CD4-positive, alpha-beta T cell (primary cell): ENCODE data around the gene TROAP. TPM values are rescaled to one million over a fixed set of nuclear protein-coding genes. Genes with fewer than 3 reads are reported as not detected.
A peak's percentile ranks its signal among the peaks of the same experiment; 100 is the strongest.

ENCODE experiments used
- ATAC-seq: fragments of 200-7000 bp; cut with Tn5 transposase; one replicate; pipeline ENCODE4 v1.10.0; 2022; ENCODE audit warnings: mild to moderate bottlenecking; ENCODE audit not compliant: poor library complexity
- CTCF ChIA-PET: fragments of 350-600 bp; sonication (Branson Sonifier 250); formaldehyde crosslinking; loops from one replicate; lab custom pipeline; 2021; ENCODE audit warnings: antibody characterized with exemption, inconsistent platforms; lab: Charles Lee
- POLR2A ChIA-PET: fragments of 350-600 bp; sonication (Branson Sonifier 250); formaldehyde crosslinking; loops from one replicate; lab custom pipeline; 2021; ENCODE audit warnings: antibody characterized with exemption, inconsistent platforms; lab: Charles Lee
- DNase-seq, 14 experiments: peaks; one replicate each; pipeline ENCODE4 v3.0.0-alpha.2; 2013 to 2020; ENCODE audit warnings: mixed read lengths in 2 of 14
- H3K27ac ChIP-seq, 2 donors: one replicate each; pipeline versions ENCODE4 v1.5.1 to v1.7.0; 2013; ENCODE audit warnings: low read length in 2 of 2, low read depth in 1 of 2, mild to moderate bottlenecking in 1 of 2
- H3K27me3 ChIP-seq, 2 experiments: 1 replicate in 1 of 2; 2 replicates in 1 of 2; pipeline versions ENCODE4 v1.6.1 to v1.7.0; 2013; ENCODE audit warnings: low read length in 2 of 2, control low read depth in 1 of 2, mild to moderate bottlenecking in 1 of 2, moderate library complexity in 1 of 2; ENCODE audit not compliant: insufficient read depth in 2 of 2, control insufficient read depth in 1 of 2
- H3K36me3 ChIP-seq: one replicate; pipeline ENCODE4 v1.6.1; 2013; ENCODE audit warnings: low read length, control low read depth; ENCODE audit not compliant: insufficient read depth
- H3K4me1 ChIP-seq: one replicate; pipeline ENCODE4 v1.6.1; 2013; ENCODE audit warnings: low read length, control low read depth; ENCODE audit not compliant: insufficient read depth
- H3K4me3 ChIP-seq: one replicate; pipeline ENCODE4 v1.5.1; 2013; ENCODE audit warnings: mild to moderate bottlenecking, low read length, moderate library complexity
- H3K9me3 ChIP-seq, 2 experiments: 1 replicate in 1 of 2; 2 replicates in 1 of 2; pipeline versions ENCODE4 v1.6.1 to v1.7.0; 2013; ENCODE audit warnings: low read length in 2 of 2, mild to moderate bottlenecking in 2 of 2, control low read depth in 1 of 2, moderate library complexity in 1 of 2; ENCODE audit not compliant: control insufficient read depth in 1 of 2, insufficient read depth in 1 of 2
- H3K27ac Mint-ChIP-seq: one replicate; pipeline ENCODE4 v1.8.0; 2020; ENCODE audit warnings: mixed read lengths
- H3K27me3 Mint-ChIP-seq: one replicate; pipeline ENCODE4 v1.8.0; 2021; ENCODE audit warnings: mixed read lengths
- H3K36me3 Mint-ChIP-seq: one replicate; pipeline ENCODE4 v1.8.0; 2021; ENCODE audit warnings: low read depth, mixed read lengths
- H3K4me1 Mint-ChIP-seq: one replicate; pipeline ENCODE4 v1.8.0; 2021; ENCODE audit warnings: low read depth, mixed read lengths
- H3K4me3 Mint-ChIP-seq: one replicate; pipeline ENCODE4 v1.8.0; 2020; ENCODE audit warnings: mild to moderate bottlenecking, mixed read lengths
- H3K9me3 Mint-ChIP-seq: one replicate; pipeline ENCODE4 v1.8.0; 2020; ENCODE audit warnings: mixed read lengths
- intact Hi-C, 2 experiments: fragments of 100-400 bp; cut with DNase I in 1 of 2; cut with micrococcal nuclease in 1 of 2; formaldehyde crosslinking; loops; one replicate each; pipeline versions ENCODE4 v1.15.1 to v1.9.0; 2023 to 2025; cut with DNase I, micrococcal nuclease
- total RNA-seq, 174 experiments: library from RNA in 2 of 174; stranded (reverse) in 2 of 174; gene quantifications; one replicate each; pipeline ENCODE4 v1.2.3 and lab custom pipeline; 2021 to 2026
- TF ChIP-seq, protein P1 (sequence below): fragments of 200-600 bp; IDR thresholded peaks from one replicate; pipeline ENCODE4 v1.8.0; 2022; ENCODE audit warnings: antibody characterized with exemption, mild to moderate bottlenecking

TROAP gene
- total RNA-seq, 2 experiments from 2014 or later, result 0.30 to 0.31 TPM

- DNase-seq, result peak in 1 of 14 experiments; percentile 12
- TF ChIP-seq, protein P1, sequence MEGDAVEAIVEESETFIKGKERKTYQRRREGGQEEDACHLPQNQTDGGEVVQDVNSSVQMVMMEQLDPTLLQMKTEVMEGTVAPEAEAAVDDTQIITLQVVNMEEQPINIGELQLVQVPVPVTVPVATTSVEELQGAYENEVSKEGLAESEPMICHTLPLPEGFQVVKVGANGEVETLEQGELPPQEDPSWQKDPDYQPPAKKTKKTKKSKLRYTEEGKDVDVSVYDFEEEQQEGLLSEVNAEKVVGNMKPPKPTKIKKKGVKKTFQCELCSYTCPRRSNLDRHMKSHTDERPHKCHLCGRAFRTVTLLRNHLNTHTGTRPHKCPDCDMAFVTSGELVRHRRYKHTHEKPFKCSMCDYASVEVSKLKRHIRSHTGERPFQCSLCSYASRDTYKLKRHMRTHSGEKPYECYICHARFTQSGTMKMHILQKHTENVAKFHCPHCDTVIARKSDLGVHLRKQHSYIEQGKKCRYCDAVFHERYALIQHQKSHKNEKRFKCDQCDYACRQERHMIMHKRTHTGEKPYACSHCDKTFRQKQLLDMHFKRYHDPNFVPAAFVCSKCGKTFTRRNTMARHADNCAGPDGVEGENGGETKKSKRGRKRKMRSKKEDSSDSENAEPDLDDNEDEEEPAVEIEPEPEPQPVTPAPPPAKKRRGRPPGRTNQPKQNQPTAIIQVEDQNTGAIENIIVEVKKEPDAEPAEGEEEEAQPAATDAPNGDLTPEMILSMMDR, result no peak
- no peaks in the 10 kb centered on the region for H3K9me3 Mint-ChIP-seq
- intact Hi-C loops, result no loop called here
- peaks cover 79% of the 10 kb centered on the region for H3K27me3 Mint-ChIP-seq
- no peak overlapping the region for H3K27ac Mint-ChIP-seq
- no peak for ATAC-seq
- peaks cover 0 to 8% of the 10 kb centered on the region in 2 experiments for H3K9me3 ChIP-seq
- H3K27me3 ChIP-seq, result peaks cover 53 to 59% of the 10 kb centered on the region in 2 experiments
- no peaks in the 10 kb centered on the region for H3K36me3 ChIP-seq
- no peak overlapping the region for H3K27ac ChIP-seq
- H3K4me1 Mint-ChIP-seq, result peaks cover 32% of the 10 kb centered on the region
- H3K4me3 Mint-ChIP-seq, result no peak overlapping the region
- ChIA-PET CTCF (interaction anchor here (1.2 kb wide), 1 partner anchor 12 kb away, joined by 3 read pairs; no protein-coding TSS in a partner anchor), POLR2A (no interaction called here)
- peaks cover 28% of the 10 kb centered on the region for H3K4me1 ChIP-seq
- no peaks in the 10 kb centered on the region for H3K36me3 Mint-ChIP-seq
- H3K4me3 ChIP-seq, result no peak overlapping the region
Measured at GRCh38 chr12:49334681-49335080, 11.6 kb downstream of the TROAP start.

DNA sequence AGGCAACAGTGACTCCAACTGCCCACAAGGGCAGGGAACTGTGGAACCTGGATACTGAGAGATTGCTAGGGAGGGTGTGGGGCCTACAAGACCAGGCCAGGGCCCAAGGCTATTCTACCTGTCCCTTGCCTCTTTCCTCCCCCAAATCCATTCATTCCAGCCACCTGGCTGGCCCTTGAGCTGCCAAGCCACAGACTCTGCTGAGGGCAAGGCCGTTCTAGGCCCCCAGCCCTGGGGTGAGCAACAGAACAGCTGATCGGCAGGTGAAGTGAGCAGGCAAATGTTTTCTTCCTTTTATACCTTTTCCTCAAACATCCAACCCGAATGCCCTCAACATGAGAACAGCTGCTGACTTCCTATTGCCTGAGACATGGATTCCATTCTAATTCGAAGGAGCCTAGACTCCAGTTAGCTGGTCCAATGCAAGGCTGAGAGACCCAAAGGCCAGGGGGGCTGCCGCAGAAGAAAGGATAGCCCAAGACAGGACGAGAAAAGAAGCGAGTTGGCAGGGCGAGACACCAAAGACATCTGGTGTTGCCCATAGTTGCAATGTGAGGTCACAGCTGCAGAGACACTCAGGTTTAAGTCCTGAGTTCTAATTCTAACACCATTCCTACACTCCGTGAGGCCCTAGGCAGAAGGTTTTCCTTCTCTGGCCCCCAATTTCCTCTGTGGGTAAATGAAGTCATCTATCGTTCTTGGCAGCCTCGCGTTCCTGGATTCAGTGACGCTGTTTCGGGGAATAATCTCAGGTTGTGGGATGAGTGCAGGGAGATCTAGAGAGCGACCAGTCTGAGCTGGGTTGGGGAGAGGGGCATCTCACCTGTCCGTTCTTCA lies 12.3 kb downstream of the TROAP start:
- no peak overlapping the region for H3K27ac ChIP-seq
- no peaks in the 10 kb centered on the region for H3K36me3 ChIP-seq
- H3K36me3 Mint-ChIP-seq, result no peaks in the 10 kb centered on the region
- no peak overlapping the region for H3K4me3 ChIP-seq
- ATAC-seq, result no peak
- peaks cover 32% of the 10 kb centered on the region for H3K4me1 Mint-ChIP-seq
- peaks cover 28% of the 10 kb centered on the region for H3K4me1 ChIP-seq
- TF ChIP-seq, protein P1, result no peak
- no peaks in the 10 kb centered on the region for H3K9me3 Mint-ChIP-seq
- intact Hi-C loops, result no loop called here
- DNase-seq, result no peak
- no peak overlapping the region for H3K27ac Mint-ChIP-seq
- CTCF ChIA-PET, result interaction anchor here (1.2 kb wide), 1 partner anchor 12 kb away, joined by 3 read pairs; no protein-coding TSS in a partner anchor
- H3K9me3 ChIP-seq, result peaks cover 0 to 8% of the 10 kb centered on the region in 2 experiments
- peaks cover 54 to 59% of the 10 kb centered on the region in 2 experiments for H3K27me3 ChIP-seq
- POLR2A ChIA-PET, result no interaction called here
- H3K4me3 Mint-ChIP-seq, result peak overlapping the region; percentile 28
- H3K27me3 Mint-ChIP-seq, result peaks cover 86% of the 10 kb centered on the region

- no peaks in the 10 kb centered on the region for H3K36me3 Mint-ChIP-seq
- CTCF ChIA-PET, result interaction anchor here (1.2 to 2.4 kb wide), 5 partner anchors 11 to 47 kb away, joined by 3 to 23 read pairs (median 10); partner anchors contain the start of gene TROAP
- peaks cover 38% of the 10 kb centered on the region for H3K4me1 Mint-ChIP-seq
- no peak overlapping the region for H3K27ac ChIP-seq
- H3K9me3 ChIP-seq, result peaks cover 0 to 8% of the 10 kb centered on the region in 2 experiments
- TF ChIP-seq, protein P1, result no peak
- no peak overlapping the region for H3K4me3 Mint-ChIP-seq
- POLR2A ChIA-PET, result interaction anchor here (1.0 to 2.8 kb wide), 2 partner anchors 11 to 13 kb away, joined by 3 to 7 read pairs; partner anchors contain the start of genes DNAJC22 and TROAP
- H3K27me3 ChIP-seq, result peaks cover 58 to 62% of the 10 kb centered on the region in 2 experiments
- DNase-seq (peak in 1 of 14 experiments; percentile 38), ATAC-seq (no peak)
- H3K9me3 Mint-ChIP-seq, result no peaks in the 10 kb centered on the region
- peaks cover 28% of the 10 kb centered on the region for H3K4me1 ChIP-seq
- no peak overlapping the region for H3K4me3 ChIP-seq
- intact Hi-C loops, result no loop called here
- peaks cover 90% of the 10 kb centered on the region for H3K27me3 Mint-ChIP-seq
- H3K36me3 ChIP-seq, result no peaks in the 10 kb centered on the region
- no peak overlapping the region for H3K27ac Mint-ChIP-seq
Measured at GRCh38 chr12:49335955-49336644, 13.0 kb downstream of the TROAP start.
